Trophoblast cell (in vitro differentiated cells and primary cell): ENCODE data around the gene ESR2.

Source experiments
- DNase-seq, 2 donors: peaks; one replicate each; pipeline ENCODE4 v3.0.0-alpha.2; 2016
- H2AFZ ChIP-seq: 2 replicates; pipeline ENCODE4 v1.6.1; 2013; ENCODE audit warnings: low read length, moderate library complexity, mild to moderate bottlenecking; ENCODE audit not compliant: insufficient read depth, poor library complexity
- H2AK5ac ChIP-seq: 2 replicates; pipeline ENCODE4 v1.6.1; 2013; ENCODE audit warnings: mild to moderate bottlenecking, low read length
- H2BK120ac ChIP-seq: 2 replicates; pipeline ENCODE4 v1.6.1; 2013; ENCODE audit warnings: low read length, mild to moderate bottlenecking, moderate library complexity; ENCODE audit not compliant: insufficient read depth, poor library complexity
- H2BK12ac ChIP-seq: 2 replicates; pipeline ENCODE4 v1.6.1; 2013; ENCODE audit warnings: mild to moderate bottlenecking, low read length, moderate library complexity
- H2BK5ac ChIP-seq: 2 replicates; pipeline ENCODE4 v1.6.1; 2013; ENCODE audit warnings: low read length, low read depth, moderate library complexity, mild to moderate bottlenecking; ENCODE audit not compliant: poor library complexity
- H3K14ac ChIP-seq: 2 replicates; pipeline ENCODE4 v1.6.1; 2013; ENCODE audit warnings: mild to moderate bottlenecking, low read length
- H3K18ac ChIP-seq: 2 replicates; pipeline ENCODE4 v1.6.1; 2013; ENCODE audit warnings: mild to moderate bottlenecking, low read length
- H3K23ac ChIP-seq: 2 replicates; pipeline ENCODE4 v1.6.1; 2013; ENCODE audit warnings: low read length
- H3K27ac ChIP-seq: 2 replicates; pipeline ENCODE4 v1.5.1; 2013; ENCODE audit warnings: low read depth, mild to moderate bottlenecking, inconsistent platforms, low read length, moderate library complexity
- H3K27me3 ChIP-seq: 2 replicates; pipeline ENCODE4 v1.6.1; 2013; ENCODE audit warnings: inconsistent platforms, mild to moderate bottlenecking, low read length, moderate library complexity; ENCODE audit not compliant: insufficient read depth
- H3K36me3 ChIP-seq, 2 experiments: 1 replicate in 1 of 2; 2 replicates in 1 of 2; pipeline ENCODE4 v1.6.1; 2013; ENCODE audit warnings: low read length in 2 of 2, mild to moderate bottlenecking in 2 of 2, moderate library complexity in 1 of 2; ENCODE audit not compliant: insufficient read depth in 2 of 2, control insufficient read depth in 1 of 2
- H3K4ac ChIP-seq: 2 replicates; pipeline ENCODE4 v1.6.1; 2013; ENCODE audit warnings: low read depth, mild to moderate bottlenecking, low read length, moderate library complexity
- H3K4me1 ChIP-seq, 2 experiments: 1 replicate in 1 of 2; 2 replicates in 1 of 2; pipeline ENCODE4 v1.6.1; 2013; ENCODE audit warnings: low read length in 2 of 2, mild to moderate bottlenecking in 2 of 2, moderate library complexity in 1 of 2; ENCODE audit not compliant: insufficient read depth in 2 of 2, control insufficient read depth in 1 of 2
- H3K4me2 ChIP-seq: 2 replicates; pipeline ENCODE4 v1.6.1; 2013; ENCODE audit warnings: inconsistent platforms, mild to moderate bottlenecking, low read length, moderate library complexity
- H3K4me3 ChIP-seq: 2 replicates; pipeline ENCODE4 v1.5.1; 2013; ENCODE audit warnings: mild to moderate bottlenecking, low read depth, low read length, inconsistent platforms
- H3K79me1 ChIP-seq: one replicate; pipeline ENCODE4 v1.6.1; 2013; ENCODE audit warnings: low read length
- H3K79me2 ChIP-seq: 2 replicates; pipeline ENCODE4 v1.6.1; 2013; ENCODE audit warnings: low read length, mild to moderate bottlenecking; ENCODE audit not compliant: control insufficient read depth, insufficient read depth, poor library complexity
- H3K9ac ChIP-seq: 2 replicates; pipeline ENCODE4 v1.6.1; 2013; ENCODE audit warnings: mild to moderate bottlenecking, low read length
- H3K9me3 ChIP-seq: 2 replicates; pipeline ENCODE4 v1.6.1; 2013; ENCODE audit warnings: low read depth, mild to moderate bottlenecking, control low read depth, inconsistent platforms, low read length; ENCODE audit not compliant: insufficient read depth
- H4K12ac ChIP-seq: 2 replicates; pipeline ENCODE4 v1.6.1; 2013; ENCODE audit warnings: low read depth, mild to moderate bottlenecking, low read length, moderate library complexity
- H4K8ac ChIP-seq: 2 replicates; pipeline ENCODE4 v1.6.1; 2013; ENCODE audit warnings: low read depth, mild to moderate bottlenecking, low read length, moderate library complexity
- H4K91ac ChIP-seq: one replicate; pipeline ENCODE4 v1.6.1; 2013; ENCODE audit warnings: low read depth, mild to moderate bottlenecking, low read length, moderate library complexity
- WGBS: extraction: QIAGEN DNeasy Blood & Tissue Kit; methylation state at CpG from one replicate; pipeline ENCODE4 v1.1.7; 2013; ENCODE audit warnings: missing lambda C conversion rate; ENCODE audit not compliant: insufficient read length, insufficient coverage; ENCODE audit errors: extremely low coverage; 5-methylcytosine and 5-hydroxymethylcytosine counted together

The ESR2 gene

DNA sequence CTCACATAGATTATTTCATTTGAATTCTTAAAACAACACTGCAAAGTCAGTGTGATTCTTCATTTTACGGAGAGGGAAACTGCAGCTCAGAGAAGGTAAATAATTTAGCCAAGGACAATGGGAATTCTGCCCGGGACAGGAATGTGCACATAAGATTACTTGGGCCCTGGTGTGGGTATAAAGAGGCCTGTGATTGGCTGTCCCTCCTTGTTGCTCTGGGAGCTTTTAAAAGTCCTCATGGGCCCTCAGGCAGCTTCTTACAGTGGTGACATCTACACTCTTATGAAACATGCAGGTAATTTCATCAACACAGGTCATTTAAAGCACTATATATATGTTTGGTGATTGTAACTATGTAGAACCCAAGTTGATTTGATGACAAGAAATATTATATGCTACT lies 100.3 kb downstream of the ESR2 start:
- peak; percentile 90 to 92 for DNase-seq
- H4K8ac ChIP-seq: no peak overlapping the region
- no peaks in the 10 kb centered on the region for H3K79me2 ChIP-seq
- no peaks in the 10 kb centered on the region for H3K9me3 ChIP-seq
- H2BK12ac ChIP-seq: no peak overlapping the region
- H4K12ac ChIP-seq: no peak overlapping the region
- H3K79me1 ChIP-seq: no peaks in the 10 kb centered on the region
- no peak overlapping the region for H3K27ac ChIP-seq
- H3K14ac ChIP-seq: no peak overlapping the region
- H2AFZ ChIP-seq: no peak overlapping the region
- H3K18ac ChIP-seq: no peak overlapping the region
- H3K4me2 ChIP-seq: no peak overlapping the region
- WGBS: no CpG with 5 or more reads among the region's 2 CpGs
- peaks cover 3 to 6% of the 10 kb centered on the region in 2 experiments for H3K4me1 ChIP-seq
- H4K91ac ChIP-seq: no peak overlapping the region
- no peak overlapping the region for H2AK5ac ChIP-seq
- no peak overlapping the region for H3K4me3 ChIP-seq
- H3K23ac ChIP-seq: no peak overlapping the region
- H3K4ac ChIP-seq: no peak overlapping the region
- no peak overlapping the region for H2BK120ac ChIP-seq
- H3K9ac ChIP-seq: no peak overlapping the region
- no peaks in the 10 kb centered on the region for H3K27me3 ChIP-seq
- no peak overlapping the region for H2BK5ac ChIP-seq
- H3K36me3 ChIP-seq: peaks cover 0 to 2% of the 10 kb centered on the region in 2 experiments

DNA sequence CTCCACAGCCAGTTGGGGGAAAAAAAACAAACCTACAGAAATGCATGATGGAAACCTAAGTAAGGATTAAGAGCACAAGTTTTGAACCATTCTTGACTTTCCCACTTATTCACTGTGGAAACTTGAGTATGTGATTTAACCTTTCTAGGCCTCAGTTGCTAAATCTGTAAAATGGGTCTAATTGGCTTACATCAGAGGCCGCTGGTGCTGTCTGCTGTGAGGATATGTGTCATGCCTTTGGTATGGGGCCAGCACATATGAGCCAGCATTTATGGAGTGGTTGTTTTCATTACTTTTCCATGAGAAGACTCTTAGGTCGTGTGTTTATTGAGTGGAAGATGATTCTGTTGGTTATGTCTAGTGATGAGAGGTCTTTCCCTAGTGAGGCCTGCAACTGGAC lies 102.4 kb downstream of the ESR2 start:
- H3K23ac ChIP-seq: no peak overlapping the region
- no peak overlapping the region for H3K14ac ChIP-seq
- H3K79me2 ChIP-seq: no peaks in the 10 kb centered on the region
- H2BK5ac ChIP-seq: no peak overlapping the region
- no peak overlapping the region for H3K9ac ChIP-seq
- peaks cover 3% of the 10 kb centered on the region in 2 experiments for H3K4me1 ChIP-seq
- H4K8ac ChIP-seq: no peak overlapping the region
- H3K27ac ChIP-seq: no peak overlapping the region
- no peak overlapping the region for H2BK120ac ChIP-seq
- no peaks in the 10 kb centered on the region for H3K9me3 ChIP-seq
- H3K18ac ChIP-seq: no peak overlapping the region
- no peak overlapping the region for H3K4me3 ChIP-seq
- no peak overlapping the region for H2BK12ac ChIP-seq
- H3K27me3 ChIP-seq: no peaks in the 10 kb centered on the region
- H3K4ac ChIP-seq: no peak overlapping the region
- no peaks in the 10 kb centered on the region for H3K79me1 ChIP-seq
- peak; percentile 51 to 86 for DNase-seq
- no peak overlapping the region for H2AFZ ChIP-seq
- H4K12ac ChIP-seq: no peak overlapping the region
- no peak overlapping the region for H3K4me2 ChIP-seq
- H3K36me3 ChIP-seq: peaks cover 0 to 5% of the 10 kb centered on the region in 2 experiments
- H2AK5ac ChIP-seq: no peak overlapping the region
- H4K91ac ChIP-seq: no peak overlapping the region
- no CpG with 5 or more reads among the region's 2 CpGs for WGBS

DNA sequence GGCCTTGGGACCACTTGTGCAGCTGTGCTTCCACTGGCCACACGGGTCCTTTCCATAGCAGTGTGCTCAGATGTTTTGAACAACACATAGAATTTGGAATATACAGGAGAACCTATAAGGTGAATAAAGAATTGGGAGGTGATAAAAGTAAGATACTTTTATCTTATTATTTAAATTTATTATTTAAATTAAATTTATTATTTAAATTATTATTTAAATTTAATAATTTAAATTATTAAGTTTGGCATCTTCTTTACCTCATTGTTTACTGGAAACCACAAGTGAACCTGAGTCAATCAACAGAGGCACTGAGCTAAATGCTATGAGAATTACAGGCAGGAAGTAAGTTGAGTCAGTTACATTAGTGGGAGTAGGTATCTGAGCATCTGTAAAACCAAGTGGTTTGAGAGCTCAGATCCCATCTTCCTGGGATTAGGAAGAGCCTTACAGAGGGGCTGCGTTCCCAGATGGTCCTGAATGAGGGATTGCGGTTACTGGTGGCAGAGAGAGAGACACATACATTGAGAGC lies 103.1 kb downstream of the ESR2 start:
- no peak overlapping the region for H3K4me2 ChIP-seq
- H3K79me2 ChIP-seq: no peaks in the 10 kb centered on the region
- no peak overlapping the region for H3K4me3 ChIP-seq
- no peak overlapping the region for H3K9ac ChIP-seq
- H2AK5ac ChIP-seq: no peak overlapping the region
- no peak overlapping the region for H3K27ac ChIP-seq
- no peak overlapping the region for H4K91ac ChIP-seq
- H3K14ac ChIP-seq: no peak overlapping the region
- no peak overlapping the region for H2BK12ac ChIP-seq
- peaks cover 0 to 5% of the 10 kb centered on the region in 2 experiments for H3K36me3 ChIP-seq
- H3K79me1 ChIP-seq: no peaks in the 10 kb centered on the region
- H3K23ac ChIP-seq: no peak overlapping the region
- H4K8ac ChIP-seq: no peak overlapping the region
- H3K18ac ChIP-seq: no peak overlapping the region
- H2BK120ac ChIP-seq: no peak overlapping the region
- H2BK5ac ChIP-seq: no peak overlapping the region
- H2AFZ ChIP-seq: no peak overlapping the region
- no peak overlapping the region for H3K4ac ChIP-seq
- WGBS: no CpG with 5 or more reads among the region's 3 CpGs
- H3K4me1 ChIP-seq: peaks cover 2 to 3% of the 10 kb centered on the region in 2 experiments
- DNase-seq: no peak
- H4K12ac ChIP-seq: no peak overlapping the region
- H3K9me3 ChIP-seq: no peaks in the 10 kb centered on the region
- no peaks in the 10 kb centered on the region for H3K27me3 ChIP-seq

DNA sequence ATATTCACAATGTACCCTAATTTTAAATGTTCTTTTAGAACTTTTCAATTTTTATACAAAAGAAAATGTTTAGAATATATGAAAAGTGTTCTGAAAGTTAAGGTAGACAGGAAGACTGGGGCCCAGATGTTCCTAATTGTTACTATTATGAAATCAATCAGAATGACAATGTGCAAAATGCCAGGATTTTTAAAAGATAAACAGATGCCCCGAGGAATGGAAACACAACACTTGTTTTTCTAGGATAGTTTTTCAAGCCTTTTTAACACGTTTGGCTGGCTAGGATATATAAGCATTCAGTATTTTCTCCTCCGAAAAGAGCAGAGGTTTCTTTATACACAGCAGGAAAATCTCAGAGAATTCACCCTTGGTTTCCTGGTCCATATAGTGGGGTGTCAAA lies 106.8 kb downstream of the ESR2 start:
- H3K4ac ChIP-seq: no peak overlapping the region

More for the DNA sequence above, 106.8 kb downstream of the ESR2 start:
- no peak overlapping the region for H2AK5ac ChIP-seq
- H3K9me3 ChIP-seq: peaks cover 4% of the 10 kb centered on the region
- H3K27ac ChIP-seq: no peak overlapping the region
- H3K36me3 ChIP-seq: peaks cover 3 to 11% of the 10 kb centered on the region in 2 experiments
- no peak overlapping the region for H4K91ac ChIP-seq
- no peak overlapping the region for H2BK5ac ChIP-seq
- H4K12ac ChIP-seq: no peak overlapping the region
- H2BK12ac ChIP-seq: no peak overlapping the region
- WGBS: no CpG with 5 or more reads among the region's 3 CpGs
- no peak overlapping the region for H2BK120ac ChIP-seq
- H3K4me1 ChIP-seq: peaks cover 0 to 2% of the 10 kb centered on the region in 2 experiments
- H3K4me3 ChIP-seq: no peak overlapping the region
- no peak overlapping the region for H3K14ac ChIP-seq
- no peak overlapping the region for H2AFZ ChIP-seq
- H3K9ac ChIP-seq: no peak overlapping the region
- DNase-seq: peak; percentile 8 to 71
- no peak overlapping the region for H4K8ac ChIP-seq
- no peaks in the 10 kb centered on the region for H3K79me1 ChIP-seq
- H3K27me3 ChIP-seq: no peaks in the 10 kb centered on the region
- no peaks in the 10 kb centered on the region for H3K79me2 ChIP-seq
- H3K4me2 ChIP-seq: no peak overlapping the region
- no peak overlapping the region for H3K23ac ChIP-seq
- H3K18ac ChIP-seq: no peak overlapping the region
